SHP77 (cell line): Measurements from ENCODE around the gene LHX3.

ENCODE experiments used
- DNase-seq, 2 experiments: peaks; one replicate each; lab custom pipeline; 2025; lab: John Stamatoyannopoulos, UW

Gene LHX3

DNA sequence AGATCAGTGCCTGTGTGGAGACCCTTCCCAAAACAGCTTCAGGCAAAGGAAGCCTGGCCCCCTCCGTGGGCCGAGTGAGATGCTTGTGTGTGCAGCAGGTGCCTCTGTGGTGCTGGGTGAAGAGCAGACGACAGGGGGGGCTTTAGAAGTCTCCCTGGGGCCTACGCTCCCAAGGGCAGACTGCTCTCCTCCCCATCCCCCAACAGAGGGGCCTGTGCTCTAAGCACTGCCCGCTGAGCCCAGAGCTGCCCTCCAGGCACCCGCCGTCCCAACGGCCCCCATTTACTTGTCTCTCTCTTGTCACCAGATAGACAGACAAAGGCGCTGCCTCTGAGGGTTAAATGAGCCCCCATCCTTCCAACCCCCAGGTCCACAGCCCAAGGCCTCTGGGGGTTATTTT is 2.7 kb upstream of the LHX3 start:
- no peak for DNase-seq

DNA sequence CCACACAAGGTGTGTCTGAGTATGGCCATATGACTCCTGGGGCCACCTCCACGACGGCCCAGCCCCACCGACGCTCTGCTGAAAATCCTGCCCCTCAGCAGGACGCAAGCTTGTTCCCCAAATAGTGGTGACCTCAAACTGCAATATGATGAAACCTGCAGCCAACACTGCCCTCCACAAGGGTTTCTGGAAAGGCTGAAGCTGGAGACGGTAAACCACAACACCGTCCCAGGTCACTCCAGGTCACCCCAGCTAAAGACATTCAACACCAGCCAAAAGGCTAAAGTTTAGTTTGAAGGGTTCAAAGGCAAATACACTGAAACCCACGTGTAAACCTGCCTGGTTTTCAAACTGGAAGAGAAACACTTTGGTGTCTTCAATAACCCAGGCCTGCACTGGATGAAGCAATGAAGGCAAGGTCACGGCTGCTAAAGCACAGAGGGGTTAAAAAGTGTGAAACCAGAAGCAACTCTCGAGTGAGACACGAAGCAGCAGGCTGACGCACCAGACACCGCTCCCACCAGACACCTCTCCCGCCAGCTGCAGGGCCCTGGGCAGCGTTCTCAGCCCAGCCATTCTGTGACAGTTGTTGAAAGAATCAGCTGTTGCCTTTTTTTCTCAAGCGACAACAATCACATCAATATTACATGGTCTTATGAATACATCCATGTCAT is 1.8 kb upstream of the LHX3 start:
- no peak for DNase-seq

DNA sequence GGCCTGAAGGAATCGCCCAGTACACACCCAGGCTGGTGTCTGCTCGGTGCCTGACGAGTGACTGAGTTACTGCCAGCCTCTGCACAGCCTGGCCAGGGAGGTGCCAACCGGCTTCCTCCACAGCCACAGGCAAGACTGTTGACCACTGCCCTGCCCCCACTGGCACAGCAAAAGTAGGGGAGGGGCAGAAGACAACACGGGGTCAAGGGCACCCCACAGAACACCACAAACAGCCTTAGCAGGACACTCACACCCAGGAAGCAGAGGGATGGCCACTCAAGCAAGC is 722 bp upstream of the LHX3 start:
- no peak for DNase-seq

DNA sequence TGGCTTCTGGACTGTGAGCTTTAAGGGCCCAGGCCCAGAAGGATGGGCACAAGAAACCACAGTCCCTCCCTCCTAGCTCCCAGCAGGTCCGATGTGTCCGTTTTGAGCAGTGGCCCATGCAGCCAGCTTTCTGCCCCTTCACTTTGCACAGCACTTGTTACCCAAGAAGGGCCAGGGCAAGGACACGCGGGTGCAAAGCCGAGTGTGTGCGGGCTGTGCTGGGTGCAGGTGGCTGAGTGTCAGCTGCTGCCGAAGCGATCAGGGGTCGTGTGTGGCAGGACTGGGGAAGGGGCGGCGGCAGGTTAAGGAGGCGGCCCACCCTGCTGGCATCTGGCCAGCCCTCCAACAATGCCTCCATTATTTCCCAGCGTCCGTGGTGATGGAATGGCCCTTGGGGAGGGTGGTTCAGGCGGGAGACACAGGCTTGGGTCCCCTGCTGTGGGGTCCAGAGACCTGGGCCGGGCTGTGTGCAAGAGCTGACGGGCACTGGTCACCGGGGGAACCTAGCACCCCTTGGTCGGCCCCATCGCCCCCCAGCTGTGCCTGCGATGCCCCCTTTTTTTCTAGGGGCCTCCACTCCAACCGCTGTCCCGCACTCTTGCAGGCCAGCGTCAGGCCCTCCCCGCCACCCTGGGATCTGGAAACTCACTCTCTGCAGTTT is 653 bp downstream of the LHX3 start:
- DNase-seq = no peak

DNA sequence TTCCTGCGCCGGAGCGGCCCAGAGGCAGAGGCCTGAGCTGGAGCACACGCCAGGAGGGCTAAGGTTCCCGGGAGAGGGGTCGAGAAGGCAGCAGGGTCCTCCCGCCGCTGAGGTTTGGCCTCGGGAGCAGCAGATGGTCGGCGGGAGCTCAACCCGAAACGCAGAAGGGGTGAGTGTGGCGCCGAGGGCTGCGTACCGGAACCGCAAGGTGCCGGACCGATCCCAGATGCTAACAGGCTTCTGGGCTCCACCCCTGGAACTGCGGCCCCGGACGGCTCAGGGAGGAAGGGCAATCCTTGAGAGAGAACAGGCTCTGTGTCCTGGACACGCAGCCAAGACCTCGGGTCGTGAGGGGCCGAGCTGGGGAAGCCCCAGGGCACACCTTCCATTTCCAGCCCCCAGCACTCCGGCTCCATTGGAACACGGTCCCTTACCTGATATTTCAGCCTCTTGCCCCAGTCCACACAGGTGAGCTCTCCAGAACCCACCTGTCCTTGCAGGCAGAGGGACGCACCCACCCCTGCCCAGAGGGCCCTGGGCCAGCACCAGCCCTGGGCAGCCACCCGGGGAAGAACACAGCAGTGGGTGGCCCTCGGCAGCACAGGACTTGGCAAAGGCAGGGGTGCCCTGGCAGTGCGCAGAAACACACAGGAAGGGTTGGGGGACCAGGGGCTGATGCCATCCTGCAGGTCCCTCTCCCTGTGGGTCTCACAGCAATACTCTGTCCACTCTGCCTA is 1.4 kb downstream of the LHX3 start:
- DNase-seq = no peak

DNA sequence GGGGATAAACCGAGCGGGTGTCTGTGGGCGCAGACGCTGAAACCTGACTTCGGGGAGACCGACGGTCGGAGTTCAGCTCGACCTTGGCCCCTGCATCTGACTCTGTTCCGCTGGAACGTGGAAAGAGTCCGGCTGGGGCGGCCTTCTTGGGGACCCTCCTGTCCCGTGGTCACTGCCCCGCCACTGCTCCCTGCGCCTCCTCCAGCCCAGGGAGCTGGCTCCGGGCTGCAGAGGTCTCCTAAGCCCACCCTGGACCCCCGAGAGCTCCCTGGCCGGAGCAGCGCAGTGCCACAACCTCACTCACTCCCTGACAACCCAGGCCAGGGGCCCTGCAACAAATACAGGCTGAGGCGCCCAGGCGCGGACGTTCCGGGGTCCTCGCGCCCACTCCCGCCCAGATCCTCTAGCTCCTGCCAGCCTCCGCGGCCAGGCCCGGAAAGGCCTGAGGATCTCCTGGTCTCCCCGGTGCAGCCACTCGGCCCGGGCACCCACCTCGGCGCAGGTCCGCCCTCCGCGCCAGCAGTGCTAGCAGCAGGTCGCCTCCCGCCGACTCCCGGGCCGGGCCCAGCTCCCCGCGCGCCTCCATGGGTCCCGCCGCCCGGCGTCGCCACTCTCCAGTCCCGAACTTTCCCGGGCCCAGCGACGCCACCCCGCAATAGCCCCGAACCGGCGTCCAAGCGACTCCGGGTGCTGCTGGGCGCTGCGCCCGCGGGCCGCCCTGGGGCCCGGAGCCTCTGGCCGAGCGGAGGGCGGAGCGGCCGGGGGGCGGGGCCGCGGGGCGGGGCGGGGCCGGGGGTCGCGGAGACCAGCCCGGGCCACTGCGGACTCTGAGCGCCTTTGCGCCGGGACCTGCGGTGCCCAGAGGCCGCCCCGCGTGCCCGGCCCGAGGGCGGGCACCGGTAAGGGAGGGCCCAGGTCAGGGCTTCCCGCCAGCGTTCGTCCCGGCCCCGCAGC is 2.2 kb downstream of the LHX3 start:
- DNase-seq = no peak

DNA sequence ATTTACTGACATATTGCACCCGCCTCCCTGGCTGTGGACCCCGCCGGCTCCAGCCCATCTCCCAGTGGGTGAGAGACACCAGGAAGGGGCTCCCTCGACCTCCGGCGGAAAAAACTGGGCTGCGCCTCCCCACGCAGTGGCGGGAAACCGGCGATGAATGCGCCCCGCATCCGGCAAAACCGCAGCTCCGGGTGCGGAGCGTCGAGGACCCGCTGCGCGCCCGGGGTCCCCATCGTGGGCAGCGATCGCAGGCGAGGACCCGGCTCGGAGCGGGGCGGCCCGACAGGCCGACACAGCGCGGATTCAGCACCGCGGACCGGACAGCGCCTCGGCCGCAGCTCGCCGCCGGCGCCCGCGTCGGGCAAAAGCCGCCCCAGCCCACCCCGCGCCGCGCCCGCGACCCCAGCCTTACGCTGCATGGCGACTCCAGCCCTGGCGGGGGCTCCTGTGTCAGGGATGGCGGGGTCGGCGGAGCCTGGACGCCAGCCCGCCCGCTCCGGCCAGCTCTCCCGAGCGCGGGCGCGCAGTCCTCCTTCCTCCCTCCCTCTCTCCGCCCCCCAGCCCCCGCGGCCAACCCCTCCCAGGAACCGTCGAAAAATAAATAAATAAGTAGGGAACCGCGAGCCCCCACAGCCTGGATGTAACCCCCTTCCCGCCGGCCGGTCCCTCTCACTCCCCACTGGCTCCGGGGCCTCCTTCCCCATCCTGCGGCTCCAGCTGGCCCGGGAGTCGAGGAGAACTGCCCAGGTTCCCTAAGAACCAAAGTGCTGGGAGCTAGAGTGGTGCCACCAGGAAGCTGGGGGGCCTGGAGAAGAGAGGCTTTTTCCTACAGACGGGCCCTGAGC is 3.1 kb downstream of the LHX3 start:
- DNase-seq = no peak

DNA sequence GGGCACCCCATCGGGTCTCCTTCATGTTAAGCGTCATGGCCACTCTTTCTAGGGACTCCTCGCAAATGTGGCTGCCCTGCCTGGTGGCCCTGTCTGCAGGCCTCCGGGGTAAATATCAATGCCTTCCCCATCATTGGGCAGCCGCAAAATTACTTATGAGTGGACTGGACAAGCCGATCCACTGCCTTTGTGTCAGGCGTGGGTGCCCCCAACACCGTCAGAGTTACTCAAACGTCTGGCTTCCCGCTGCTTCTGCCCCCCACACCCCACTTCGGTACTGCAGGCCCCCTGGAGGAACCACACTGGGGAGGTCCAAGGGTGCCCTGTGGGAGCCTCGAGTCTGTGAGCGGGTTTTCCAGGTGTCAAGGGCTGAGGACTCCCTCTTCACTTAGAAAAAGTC is 3.8 kb downstream of the LHX3 start:
- DNase-seq = no peak

DNA sequence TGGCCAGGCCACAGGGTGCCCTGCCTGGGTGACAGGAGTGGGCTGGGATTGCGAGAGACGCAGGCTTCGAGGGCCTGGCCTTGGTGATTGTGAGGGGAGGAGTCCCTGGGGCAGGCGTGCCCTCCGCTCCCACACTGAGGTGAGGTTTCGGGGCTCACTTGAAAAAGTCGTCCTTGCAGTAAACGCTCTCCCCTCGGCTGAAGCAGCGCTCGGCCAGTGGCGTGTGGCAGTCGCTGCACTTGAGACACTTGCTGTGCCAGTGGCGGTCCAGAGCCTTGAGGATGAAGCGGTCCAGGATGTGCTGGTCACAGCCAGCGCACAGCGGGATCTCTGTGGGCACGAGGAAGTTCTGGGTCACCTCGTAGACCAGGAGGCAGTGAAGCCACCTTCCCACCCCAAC is 4.5 kb downstream of the LHX3 start:
- no peak for DNase-seq

DNA sequence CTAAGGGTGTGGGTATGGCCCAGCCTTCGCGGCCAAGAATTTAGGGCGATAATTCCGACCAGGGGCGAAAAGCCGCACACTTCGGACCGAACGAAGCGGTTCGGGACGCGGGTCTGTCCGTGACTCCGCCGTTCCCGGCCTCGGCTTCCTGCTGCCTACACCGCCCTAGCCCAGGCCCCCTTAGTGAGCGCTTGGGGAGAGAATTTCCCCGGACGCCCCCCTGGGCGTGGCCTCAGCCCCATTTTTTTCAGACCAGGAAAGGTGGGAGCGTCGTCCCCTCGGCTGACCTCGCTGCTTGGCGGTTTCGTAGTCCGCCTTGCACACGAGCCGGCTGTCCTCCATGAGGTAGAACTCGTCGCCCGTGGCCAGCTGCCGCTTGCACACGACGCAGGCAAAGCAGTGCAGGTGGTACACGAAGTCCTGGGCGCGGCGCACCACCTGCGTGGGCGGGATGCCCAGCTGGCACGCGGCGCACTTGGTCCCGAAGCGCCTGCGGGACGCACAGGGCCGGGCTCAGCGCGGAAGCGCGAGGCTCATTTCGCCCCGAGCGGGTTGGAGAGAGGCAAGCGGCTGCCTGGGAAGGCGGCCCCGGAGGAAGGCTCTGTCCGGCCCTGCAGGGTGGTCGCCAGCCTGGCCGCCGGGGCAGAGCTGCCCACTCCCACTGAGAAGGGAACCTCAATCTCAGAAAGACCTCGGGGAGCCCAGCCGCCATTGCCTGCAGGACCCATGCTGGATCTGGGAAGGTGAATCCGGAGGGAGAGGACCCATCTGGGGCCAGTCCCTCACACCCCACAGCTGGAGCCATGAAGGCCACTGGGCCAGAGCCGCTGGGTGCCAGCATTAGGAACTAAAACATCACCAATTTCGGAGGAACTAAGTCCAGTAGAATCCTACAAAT is 5.3 kb downstream of the LHX3 start:
- no peak for DNase-seq

DNA sequence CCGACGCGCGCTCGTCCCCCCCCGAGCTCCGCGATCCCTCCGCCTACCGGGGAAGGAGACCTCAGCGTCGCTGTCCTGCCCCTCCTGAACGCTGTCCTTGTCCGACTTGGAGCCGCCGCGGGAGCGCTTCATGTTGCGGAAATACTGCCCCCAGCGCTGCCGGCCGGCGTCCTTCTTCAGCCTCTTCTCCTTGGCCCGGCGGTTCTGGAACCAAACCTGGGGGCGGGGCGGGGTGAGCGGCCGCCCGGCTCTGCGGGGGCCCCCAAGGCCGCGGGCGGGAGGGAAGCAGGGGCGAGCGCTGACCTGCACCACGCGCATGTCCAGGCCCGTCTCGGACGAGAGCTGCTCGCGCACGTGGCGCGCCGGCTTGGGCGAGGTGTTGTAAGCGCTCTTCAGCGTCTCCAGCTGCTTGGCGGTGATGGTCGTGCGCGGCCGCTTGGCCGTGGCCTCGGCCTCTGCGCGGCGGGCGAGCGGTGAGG is 6.3 kb downstream of the LHX3 start:
- DNase-seq = no peak

DNA sequence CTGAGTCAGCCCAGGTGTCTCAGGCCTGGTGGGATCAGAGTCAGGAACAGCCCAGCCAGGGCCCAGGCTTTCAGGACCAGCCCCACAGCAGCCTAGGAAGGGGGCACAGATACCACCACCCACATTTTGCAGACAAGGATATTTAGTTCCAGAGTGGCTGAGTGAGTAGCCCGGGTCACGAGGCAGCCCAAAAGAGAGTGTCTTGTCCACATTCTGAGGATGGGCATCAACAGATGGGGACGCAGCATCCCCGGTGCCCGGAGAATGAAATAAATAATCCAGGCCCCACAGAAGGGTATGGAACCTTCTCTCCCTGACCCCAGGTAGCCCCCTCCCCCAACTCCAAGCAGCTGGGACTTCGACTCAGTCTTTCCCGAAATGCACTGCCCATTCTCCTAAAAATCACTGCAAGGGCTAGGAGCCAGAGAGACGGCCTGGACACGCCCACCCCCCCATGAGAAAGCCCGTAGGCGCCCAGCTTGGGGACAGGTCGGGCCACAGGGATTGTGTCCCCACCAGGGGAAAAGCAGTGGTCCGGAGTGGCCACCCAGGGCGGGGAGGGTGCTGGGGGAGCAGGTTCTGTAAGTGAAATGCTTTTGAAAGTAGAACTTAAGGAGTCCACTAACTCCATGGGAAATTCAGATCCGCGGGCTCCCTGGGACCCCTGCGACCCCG is 6.9 kb downstream of the LHX3 start:
- no peak for DNase-seq

DNA sequence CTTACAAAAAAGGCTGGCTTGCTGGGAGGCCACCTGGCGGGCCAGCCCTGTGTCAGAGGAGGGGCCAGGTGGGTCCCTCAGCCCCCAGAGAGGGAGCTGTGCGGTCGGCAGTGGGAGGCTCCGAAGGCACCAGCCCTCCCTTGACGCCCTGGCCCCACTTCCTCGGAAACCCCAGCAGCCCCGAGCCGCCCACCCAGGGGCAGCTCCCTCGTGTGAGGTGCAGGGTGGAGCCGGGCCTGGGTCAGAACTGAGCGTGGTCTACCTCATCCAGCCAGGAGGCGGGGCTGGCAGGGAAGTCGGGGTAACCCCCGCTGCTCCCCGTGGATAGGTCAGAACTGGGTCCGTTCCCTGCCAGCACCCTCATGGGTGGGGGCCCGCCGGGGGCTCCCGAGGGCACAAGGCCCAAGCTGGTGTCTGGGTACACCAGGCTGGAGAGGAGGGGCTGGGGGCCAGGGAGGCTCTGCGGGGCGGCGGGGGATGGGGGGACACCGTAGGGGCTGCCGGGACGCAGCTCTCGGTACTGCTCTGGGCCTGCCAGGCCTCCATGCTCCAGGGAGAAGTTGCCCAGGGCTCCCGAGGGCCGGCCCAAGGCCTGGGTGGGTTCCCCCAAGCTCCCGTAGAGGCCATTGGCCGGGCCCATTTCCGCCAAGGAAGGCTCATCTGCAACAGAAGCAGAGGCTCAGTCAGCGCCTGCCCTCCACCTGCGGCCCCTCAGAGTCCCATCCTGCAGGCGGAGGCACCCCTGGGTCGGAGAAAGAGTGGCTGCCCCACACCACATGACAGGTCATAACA is 7.6 kb downstream of the LHX3 start:
- no peak for DNase-seq

DNA sequence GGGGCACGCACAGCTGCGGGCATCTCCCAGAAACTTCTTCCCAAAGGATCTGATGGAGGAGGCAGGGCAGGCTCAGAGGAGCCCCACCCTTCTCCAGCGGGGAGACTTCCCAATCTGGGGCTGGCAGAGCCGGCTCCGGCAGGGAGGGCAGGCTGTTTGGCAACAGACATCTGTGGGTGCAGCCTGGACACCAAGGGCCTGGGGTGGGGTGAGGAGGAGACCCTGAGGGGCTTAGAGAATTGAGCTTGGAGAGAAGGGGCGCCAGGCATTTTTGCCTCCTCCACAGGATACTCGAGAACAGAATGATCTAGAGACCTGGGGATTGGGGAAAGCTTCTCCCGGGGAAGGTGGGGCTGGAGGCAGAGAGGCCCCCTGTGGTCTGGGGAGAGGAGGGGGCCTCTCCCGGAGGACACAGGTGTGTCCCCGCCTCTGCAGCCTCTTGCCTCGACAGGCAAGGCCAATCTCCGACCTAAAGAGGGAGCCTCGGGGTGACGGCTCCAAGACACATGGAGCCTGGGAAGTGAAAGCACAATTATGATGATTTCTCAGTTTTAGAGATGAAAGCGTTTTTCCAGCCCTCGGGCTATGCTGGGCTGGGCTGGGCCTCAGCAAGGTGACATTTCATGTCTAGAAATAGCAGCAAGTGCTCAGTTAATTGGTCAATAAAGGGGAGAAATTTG is 8.4 kb downstream of the LHX3 start:
- no peak for DNase-seq

DNA sequence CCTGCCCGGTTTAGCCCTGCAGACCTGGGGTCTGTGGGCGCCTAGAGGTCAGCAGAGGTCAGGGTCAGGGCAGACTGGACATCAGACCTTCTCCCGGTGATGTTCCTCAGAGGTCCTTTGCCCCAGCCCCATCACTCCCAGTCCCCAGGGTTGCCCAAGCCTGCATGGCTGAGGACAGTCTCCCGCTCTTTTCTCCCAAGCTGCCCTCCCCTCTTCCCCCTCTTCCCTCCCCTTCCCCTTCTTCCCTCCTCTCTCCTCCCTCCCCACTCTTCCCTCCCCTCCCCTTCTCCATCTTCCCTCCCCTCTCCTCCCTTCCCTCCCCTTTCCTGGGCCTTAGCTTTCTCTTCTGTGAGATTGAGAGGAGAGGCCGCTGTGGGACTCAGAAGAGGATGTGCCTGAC is 10.4 kb downstream of the LHX3 start:
- no peak for DNase-seq

DNA sequence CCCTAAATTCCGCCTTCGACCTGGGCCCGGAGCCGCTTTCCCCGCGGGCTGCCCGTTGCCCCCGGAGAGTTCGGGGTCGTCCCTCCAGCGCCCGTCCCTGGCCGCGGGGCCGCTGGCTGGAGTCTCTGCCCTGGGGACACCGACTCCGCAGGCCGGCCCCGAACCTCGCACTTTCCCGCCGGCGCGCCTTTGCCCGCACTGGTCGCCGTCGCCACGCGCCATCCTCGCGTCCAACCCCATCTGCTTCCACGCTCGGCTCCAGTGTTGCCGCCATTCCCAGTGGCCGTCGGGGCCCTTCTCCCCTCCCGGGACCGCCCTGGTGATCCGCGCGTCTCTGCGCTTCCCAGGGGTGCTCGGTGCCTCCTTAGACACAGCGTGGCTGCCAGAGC is 11.0 kb downstream of the LHX3 start:
- no peak for DNase-seq

DNA sequence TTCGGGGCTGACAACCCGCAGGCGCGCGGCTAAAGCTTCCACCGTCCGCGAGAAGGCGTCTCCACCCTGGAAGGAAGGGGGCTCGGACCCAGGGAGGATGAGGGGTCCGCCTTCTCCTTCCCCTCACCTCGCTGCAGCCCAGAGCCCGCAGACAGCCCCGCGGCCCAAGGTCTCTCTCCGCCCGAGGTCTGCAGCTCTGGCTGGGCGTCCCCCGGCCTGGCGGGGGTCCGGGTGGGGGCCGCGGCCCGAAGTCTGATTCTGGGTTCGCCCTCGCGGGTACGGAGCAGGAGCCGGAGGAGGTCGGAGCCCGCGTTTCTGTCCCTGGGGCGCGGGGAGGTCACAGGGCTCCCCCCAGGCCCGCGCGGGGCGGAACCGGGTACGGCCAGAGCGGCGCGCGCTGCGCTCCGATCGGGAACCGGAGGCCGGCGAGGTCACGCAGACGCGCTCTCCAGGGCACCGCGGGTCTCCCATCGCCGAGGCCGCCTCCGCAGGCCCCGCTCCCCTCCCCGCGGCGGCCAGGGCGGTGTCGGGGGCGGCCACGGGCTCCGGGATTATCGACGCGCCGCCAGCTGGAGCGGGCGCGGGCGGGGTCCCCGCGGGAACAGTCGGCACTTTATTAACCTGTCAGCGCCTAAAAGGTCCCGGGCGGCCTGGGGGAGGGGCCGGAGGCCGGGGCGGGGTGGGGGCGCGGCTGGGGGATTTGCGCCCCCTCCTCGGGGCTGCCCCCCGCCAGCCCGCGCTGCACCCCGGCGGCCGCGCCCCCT is 11.6 kb downstream of the LHX3 start:
- DNase-seq = no peak
